H9 (cell line): Measurements from ENCODE around the gene CDYL. TPM values are rescaled to one million over a fixed set of nuclear protein-coding genes. Genes with fewer than 3 reads are reported as not detected.

ENCODE experiments used
- DNase-seq: peaks from one replicate; pipeline ENCODE4 v3.0.0-alpha.2; 2017
- H2AFZ ChIP-seq: one replicate; pipeline ENCODE4 v1.6.1; 2013; ENCODE audit warnings: mild to moderate bottlenecking, low read length, control low read depth, moderate library complexity
- H2AK5ac ChIP-seq: 2 replicates; pipeline ENCODE4 v1.6.1; 2013; ENCODE audit warnings: low read length, control low read depth, mixed read lengths; ENCODE audit not compliant: insufficient read length
- H2BK120ac ChIP-seq: one replicate; pipeline ENCODE4 v1.6.1; 2013; ENCODE audit warnings: low read depth, mild to moderate bottlenecking, low read length, control low read depth, inconsistent platforms; ENCODE audit not compliant: poor library complexity, severe bottlenecking
- H2BK12ac ChIP-seq: 2 replicates; pipeline ENCODE4 v1.6.1; 2013; ENCODE audit warnings: low read length, control low read depth, mixed read lengths, low read depth; ENCODE audit not compliant: insufficient read length
- H2BK15ac ChIP-seq: 2 replicates; pipeline ENCODE4 v1.6.1; 2013; ENCODE audit warnings: low read depth, low read length, control low read depth
- H2BK20ac ChIP-seq: one replicate; pipeline ENCODE4 v1.6.1; 2013; ENCODE audit warnings: low read depth, mild to moderate bottlenecking, low read length, control low read depth, inconsistent platforms; ENCODE audit not compliant: poor library complexity, severe bottlenecking
- H2BK5ac ChIP-seq: 2 replicates; pipeline ENCODE4 v1.6.1; 2013; ENCODE audit warnings: low read length, control low read depth, mixed read lengths; ENCODE audit not compliant: insufficient read length
- H3K14ac ChIP-seq: 2 replicates; pipeline ENCODE4 v1.6.1; 2013; ENCODE audit warnings: low read length, control low read depth; ENCODE audit not compliant: insufficient read depth
- H3K18ac ChIP-seq: 2 replicates; pipeline ENCODE4 v1.6.1; 2013; ENCODE audit warnings: low read depth, mild to moderate bottlenecking, mixed read lengths, low read length, control low read depth; ENCODE audit not compliant: insufficient read length
- H3K23ac ChIP-seq: 2 replicates; pipeline ENCODE4 v1.6.1; 2013; ENCODE audit warnings: low read length, control low read depth, mixed read lengths, low read depth; ENCODE audit not compliant: insufficient read length
- H3K23me2 ChIP-seq: 2 replicates; pipeline ENCODE4 v1.6.1; 2013; ENCODE audit warnings: low read depth, mild to moderate bottlenecking, mixed read lengths, low read length, control low read depth; ENCODE audit not compliant: insufficient read length, poor library complexity, severe bottlenecking
- H3K27ac ChIP-seq: 2 replicates; pipeline ENCODE4 v1.5.1; 2013; ENCODE audit warnings: low read length, control low read depth, mixed read lengths, low read depth; ENCODE audit not compliant: insufficient read length
- H3K27me3 ChIP-seq: 2 replicates; pipeline ENCODE4 v1.6.1; 2013; ENCODE audit warnings: low read length, control low read depth, inconsistent platforms; ENCODE audit not compliant: insufficient read depth
- H3K4ac ChIP-seq: 2 replicates; pipeline ENCODE4 v1.6.1; 2013; ENCODE audit warnings: low read depth, mild to moderate bottlenecking, control low read depth, inconsistent platforms, low read length, moderate library complexity
- H3K4me1 ChIP-seq: 2 replicates; pipeline ENCODE4 v1.6.1; 2013; ENCODE audit warnings: low read length, control low read depth, inconsistent platforms; ENCODE audit not compliant: insufficient read depth
- H3K4me2 ChIP-seq: 2 replicates; pipeline ENCODE4 v1.6.1; 2013; ENCODE audit warnings: low read length, control low read depth, mixed read lengths; ENCODE audit not compliant: insufficient read length, insufficient read depth
- H3K56ac ChIP-seq: 2 replicates; pipeline ENCODE4 v1.6.1; 2013; ENCODE audit warnings: low read depth, mild to moderate bottlenecking, mixed read lengths, low read length, control low read depth; ENCODE audit not compliant: insufficient read length
- H3K79me1 ChIP-seq: 2 replicates; pipeline ENCODE4 v1.6.1; 2013; ENCODE audit warnings: low read depth, mild to moderate bottlenecking, moderate library complexity, low read length, control low read depth, inconsistent platforms; ENCODE audit not compliant: insufficient read depth, poor library complexity, severe bottlenecking
- H3K79me2 ChIP-seq: 2 replicates; pipeline ENCODE4 v1.6.1; 2013; ENCODE audit warnings: low read length, control low read depth, inconsistent platforms; ENCODE audit not compliant: insufficient read depth
- H3K9ac ChIP-seq: 2 replicates; pipeline ENCODE4 v1.6.1; 2013; ENCODE audit warnings: low read length, control low read depth, mixed read lengths; ENCODE audit not compliant: insufficient read length; ENCODE audit errors: extremely low read depth
- H3K9me3 ChIP-seq: one replicate; pipeline ENCODE4 v1.6.1; 2013; ENCODE audit warnings: low read depth, low read length, inconsistent platforms; ENCODE audit not compliant: control insufficient read depth
- H3T11ph ChIP-seq: one replicate; pipeline ENCODE4 v1.6.1; 2013; ENCODE audit warnings: mild to moderate bottlenecking, low read length, control low read depth, inconsistent platforms
- H4K20me1 ChIP-seq: one replicate; pipeline ENCODE4 v1.6.1; 2013; ENCODE audit not compliant: control insufficient read depth, insufficient read length, insufficient read depth
- H4K5ac ChIP-seq: 2 replicates; pipeline ENCODE4 v1.6.1; 2013; ENCODE audit warnings: low read depth, mild to moderate bottlenecking, mixed read lengths, low read length, control low read depth; ENCODE audit not compliant: insufficient read length
- H4K8ac ChIP-seq: replicated peaks from 2 replicates; pipeline ENCODE4 v1.6.1; 2013; ENCODE audit warnings: low read length, control low read depth, mixed read lengths, low read depth; ENCODE audit not compliant: insufficient read length
- H4K91ac ChIP-seq: 2 replicates; pipeline ENCODE4 v1.6.1; 2013; ENCODE audit warnings: low read depth, mild to moderate bottlenecking, moderate library complexity, mixed read lengths, low read length, control low read depth; ENCODE audit not compliant: insufficient read length
- H3K27ac Mint-ChIP-seq, 3 experiments: 2 replicates in 2 of 3; 3 replicates in 1 of 3; pipeline ENCODE4 v1.8.0; 2020 to 2021; ENCODE audit warnings: mixed read lengths in 3 of 3, mild to moderate bottlenecking in 1 of 3, moderate library complexity in 1 of 3
- H3K27me3 Mint-ChIP-seq: 2 replicates; pipeline ENCODE4 v1.8.0; 2021; ENCODE audit warnings: low read depth, mild to moderate bottlenecking, moderate library complexity, mixed read lengths
- H3K36me3 Mint-ChIP-seq, 3 experiments: 2 replicates in 2 of 3; 3 replicates in 1 of 3; pipeline ENCODE4 v1.8.0; 2020 to 2021; ENCODE audit warnings: low read depth in 3 of 3, mixed read lengths in 3 of 3; ENCODE audit not compliant: insufficient read depth in 1 of 3
- H3K4me1 Mint-ChIP-seq, 2 experiments: 2 replicates each; pipeline ENCODE4 v1.8.0; 2020; ENCODE audit warnings: mixed read lengths in 2 of 2
- H3K4me3 Mint-ChIP-seq, 2 experiments: 2 replicates in 1 of 2; 3 replicates in 1 of 2; pipeline ENCODE4 v1.8.0; 2020 to 2021; ENCODE audit warnings: mild to moderate bottlenecking in 2 of 2, mixed read lengths in 2 of 2, moderate library complexity in 1 of 2
- H3K9me3 Mint-ChIP-seq, 2 experiments: 2 replicates in 1 of 2; 3 replicates in 1 of 2; pipeline ENCODE4 v1.8.0; 2020; ENCODE audit warnings: mild to moderate bottlenecking in 2 of 2, mixed read lengths in 2 of 2, moderate library complexity in 1 of 2
- CTCF ChIP-seq: fragments of 200-600 bp; sonication (generic); conservative IDR thresholded peaks from 3 replicates; pipeline ENCODE4 v1.8.0; 2021; ENCODE audit warnings: antibody characterized with exemption, mild to moderate bottlenecking
- WGBS: extraction: QIAGEN DNeasy Blood & Tissue Kit; methylation state at CpG from one replicate; pipeline ENCODE4 v1.1.7; 2013; ENCODE audit warnings: missing lambda C conversion rate, low lambda C conversion rate, mixed read lengths; ENCODE audit not compliant: insufficient read length; ENCODE audit errors: extremely low coverage; 5-methylcytosine and 5-hydroxymethylcytosine counted together
- total RNA-seq: library from RNA; stranded (reverse); gene quantifications from 2 replicates; pipeline ENCODE4 v1.2.1, GENCODE V29; 2021

Gene CDYL
- total RNA-seq, 1 experiment from 2014 or later, result 95.0 TPM

- Histone ChIP-seq H3K79me2 (no peaks in the 10 kb centered on the region), H2BK20ac (no peak overlapping the region)
- WGBS, result no CpG with 5 or more reads among the region's 3 CpGs
Observed at GRCh38 chr6:4986999-4987398, 210.8 kb downstream of the CDYL start.

More at GRCh38 chr6:4986999-4987398, 210.8 kb downstream of the CDYL start:
- H2BK120ac ChIP-seq, result no peak overlapping the region
- Mint-ChIP-seq H3K27me3 (peaks cover 7% of the 10 kb centered on the region), H3K4me1 (peaks cover 4 to 11% of the 10 kb centered on the region in 2 experiments), H3K4me3 (no peak overlapping the region), H3K27ac (peak overlapping the region in 1 of 3 experiments; percentile 33; a peak in 1 of 7 replicates), H3K9me3 (no peaks in the 10 kb centered on the region; a peak in 3 of 5 replicates), H3K36me3 (peaks cover 0 to 4% (median 3%) of the 10 kb centered on the region in 3 experiments; a peak in 1 of 7 replicates)
- H2AK5ac ChIP-seq, result no peak overlapping the region
- H2AFZ ChIP-seq, result no peak overlapping the region
- no peak overlapping the region for H3K18ac ChIP-seq
- H3K23ac ChIP-seq, result no peak overlapping the region
- no peaks in the 10 kb centered on the region for H3K23me2 ChIP-seq
- no peak overlapping the region for H3K4me2 ChIP-seq
- H3T11ph ChIP-seq, result no peak overlapping the region
- H3K79me1 ChIP-seq, result no peaks in the 10 kb centered on the region
- H3K14ac ChIP-seq, result no peak overlapping the region
- H2BK12ac ChIP-seq, result no peak overlapping the region
- DNase-seq, result no peak
- no peak overlapping the region for H2BK5ac ChIP-seq
- no peak overlapping the region for H4K91ac ChIP-seq
- H4K8ac ChIP-seq, result no peak overlapping the region
- no peak overlapping the region for H3K27ac ChIP-seq
- H3K9me3 ChIP-seq, result no peaks in the 10 kb centered on the region
- H3K27me3 ChIP-seq, result no peaks in the 10 kb centered on the region
- H3K56ac ChIP-seq, result no peak overlapping the region
- H4K5ac ChIP-seq, result no peak overlapping the region
- H3K4ac ChIP-seq, result no peak overlapping the region
- H3K9ac ChIP-seq, result no peak overlapping the region
- H4K20me1 ChIP-seq, result no peaks in the 10 kb centered on the region
- H2BK15ac ChIP-seq, result no peak overlapping the region
- TF ChIP-seq CTCF, result no peak
- H3K4me1 ChIP-seq, result no peaks in the 10 kb centered on the region
